Astrocyte (in vitro differentiated cells and primary cell): ENCODE measurements around the gene ZFP3.

Experiments used
- CTCF ChIP-seq: IDR thresholded peaks from 2 replicates; pipeline ENCODE4 v1.5.1; 2011; ENCODE audit warnings: low read depth, mild to moderate bottlenecking, inconsistent platforms, low read length, moderate library complexity; ENCODE audit not compliant: insufficient read depth
- EZH2 ChIP-seq: IDR thresholded peaks from 2 replicates; pipeline ENCODE4 v1.6.1; 2012; ENCODE audit warnings: mild to moderate bottlenecking, low read length, inconsistent platforms; ENCODE audit not compliant: insufficient read depth

DNA sequence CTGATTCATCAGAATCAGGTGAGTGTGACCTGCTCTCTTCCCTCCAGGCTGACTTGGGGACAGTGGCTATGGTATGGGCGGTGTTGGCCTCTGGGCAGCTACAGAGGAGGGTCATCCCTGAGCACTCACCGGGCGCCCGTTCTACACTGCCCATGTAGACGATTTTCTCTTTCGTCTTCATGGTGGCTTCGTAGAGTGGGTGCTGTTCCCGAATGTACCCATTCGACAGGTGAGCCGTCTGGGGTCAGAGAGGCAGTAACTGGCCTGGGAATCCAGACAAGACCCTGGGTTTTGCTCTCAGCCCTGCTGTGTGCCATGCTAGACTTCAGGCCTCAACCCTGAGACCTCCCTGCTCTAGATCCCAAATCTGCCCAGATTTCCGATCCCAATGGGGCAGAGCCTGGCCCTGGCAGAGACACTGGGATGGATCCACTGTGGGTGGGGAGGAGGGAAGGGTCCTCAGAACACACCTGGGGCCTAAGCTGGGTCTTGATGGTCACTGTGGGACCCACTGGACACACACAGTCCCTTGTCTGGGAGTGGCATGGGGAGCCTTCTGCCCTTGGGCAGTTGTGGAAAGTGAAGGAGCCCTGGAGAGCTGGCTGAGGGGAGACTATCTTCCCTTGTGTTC lies 50.8 kb downstream of the ZFP3 start:
- TF ChIP-seq CTCF (no peak), EZH2 (no peak)
